ENCODE measurements around the gene HIVEP3.

Gene HIVEP3

DNA sequence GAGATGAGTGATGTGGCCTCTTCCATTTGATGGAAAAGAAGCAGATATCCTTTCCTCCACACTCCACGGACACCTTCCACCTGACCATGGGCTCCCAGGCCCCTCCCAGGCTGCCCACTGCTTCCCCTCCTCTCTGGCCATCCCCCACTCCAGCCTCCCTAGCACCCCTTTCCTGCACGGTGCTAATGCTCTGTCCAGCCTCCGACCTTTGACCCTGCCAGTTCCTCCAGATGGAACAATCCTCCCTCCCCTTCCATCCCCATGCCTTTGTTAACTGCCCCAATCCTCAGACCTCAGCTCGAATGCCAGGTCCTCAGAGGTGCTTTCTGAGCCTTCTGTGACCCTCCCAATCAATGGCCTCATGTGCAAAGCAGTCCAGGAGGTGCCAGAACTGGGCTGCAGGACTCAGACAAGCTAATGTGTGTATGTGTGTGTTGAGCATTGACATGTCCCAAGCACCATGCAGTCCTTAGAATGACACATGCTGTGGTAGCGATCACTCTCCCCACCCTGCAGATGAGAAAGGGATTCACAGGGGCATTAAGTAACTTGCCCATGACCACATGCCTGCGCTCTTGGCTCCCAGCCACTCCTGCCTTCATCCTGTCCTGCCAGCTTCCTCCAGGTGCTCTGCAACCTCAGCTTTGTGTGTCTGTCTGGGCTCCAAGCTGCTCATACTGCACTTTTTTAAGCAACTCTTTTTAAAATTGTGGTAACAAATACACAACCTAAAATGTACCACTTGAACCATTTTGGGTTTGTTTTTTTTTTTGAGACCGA, 370.8 kb downstream of the HIVEP3 start:
- Histone ChIP-seq H3K27me3 (replicated peaks; ENCODE audit: insufficient read depth, low read length) (no peaks in the 10 kb centered on the region), H3K4me1 (ENCODE audit: low read length) (no peaks in the 10 kb centered on the region)
- TF ChIP-seq EZH2phosphoT487 (IDR thresholded peaks at IDR 0.05; ENCODE audit: low read length): no peak
- TF ChIP-seq, protein P1, sequence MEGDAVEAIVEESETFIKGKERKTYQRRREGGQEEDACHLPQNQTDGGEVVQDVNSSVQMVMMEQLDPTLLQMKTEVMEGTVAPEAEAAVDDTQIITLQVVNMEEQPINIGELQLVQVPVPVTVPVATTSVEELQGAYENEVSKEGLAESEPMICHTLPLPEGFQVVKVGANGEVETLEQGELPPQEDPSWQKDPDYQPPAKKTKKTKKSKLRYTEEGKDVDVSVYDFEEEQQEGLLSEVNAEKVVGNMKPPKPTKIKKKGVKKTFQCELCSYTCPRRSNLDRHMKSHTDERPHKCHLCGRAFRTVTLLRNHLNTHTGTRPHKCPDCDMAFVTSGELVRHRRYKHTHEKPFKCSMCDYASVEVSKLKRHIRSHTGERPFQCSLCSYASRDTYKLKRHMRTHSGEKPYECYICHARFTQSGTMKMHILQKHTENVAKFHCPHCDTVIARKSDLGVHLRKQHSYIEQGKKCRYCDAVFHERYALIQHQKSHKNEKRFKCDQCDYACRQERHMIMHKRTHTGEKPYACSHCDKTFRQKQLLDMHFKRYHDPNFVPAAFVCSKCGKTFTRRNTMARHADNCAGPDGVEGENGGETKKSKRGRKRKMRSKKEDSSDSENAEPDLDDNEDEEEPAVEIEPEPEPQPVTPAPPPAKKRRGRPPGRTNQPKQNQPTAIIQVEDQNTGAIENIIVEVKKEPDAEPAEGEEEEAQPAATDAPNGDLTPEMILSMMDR (IDR thresholded peaks at IDR 0.05; ENCODE audit: low read length): no peak

DNA sequence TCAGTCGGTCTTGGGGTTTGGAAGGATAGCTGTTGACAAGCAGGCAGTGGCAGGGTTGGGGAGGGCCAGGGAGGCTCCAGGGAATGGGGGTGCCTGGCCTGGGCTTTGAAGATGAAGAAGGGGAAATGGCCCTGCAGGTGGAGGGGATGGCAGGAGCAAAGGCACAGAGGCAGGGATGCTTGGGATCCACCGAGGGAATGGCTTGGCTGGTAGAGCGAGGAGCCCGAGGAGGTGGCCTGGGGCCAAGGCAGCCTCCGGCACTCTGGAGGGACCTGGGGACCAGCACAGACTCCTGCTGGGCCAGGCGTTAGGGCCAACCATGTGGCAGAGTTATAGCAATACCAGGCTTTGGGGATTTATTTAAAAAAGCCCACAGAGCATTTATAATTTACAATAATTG, 371.4 kb downstream of the HIVEP3 start:
- DNase-seq: no peak
- Histone ChIP-seq H3K4me1 (ENCODE audit: low read length) (no peaks in the 10 kb centered on the region), H3F3A (ENCODE audit: insufficient read depth, low read length) (no peaks in the 10 kb centered on the region), H4K20me1 (ENCODE audit: insufficient read depth, low read length) (no peaks in the 10 kb centered on the region), H3K36me3 (replicated peaks; ENCODE audit: insufficient read depth, low read length) (no peaks in the 10 kb centered on the region), H3K4me3 (ENCODE audit: low read length) (no peak overlapping the region), H3K9me3 (replicated peaks; ENCODE audit: insufficient read depth, low read length) (no peaks in the 10 kb centered on the region), H3K79me2 (ENCODE audit: low read length) (no peaks in the 10 kb centered on the region), H3K4me2 (ENCODE audit: low read depth, low read length) (no peak overlapping the region), H3K27me3 (replicated peaks; ENCODE audit: insufficient read depth, low read length) (no peaks in the 10 kb centered on the region), H3K9me2 (replicated peaks; ENCODE audit: insufficient read depth, low read length) (no peaks in the 10 kb centered on the region), H2AFZ (ENCODE audit: low read length) (no peak overlapping the region), H3K27ac (ENCODE audit: low read length) (no peak overlapping the region), H3K9ac (ENCODE audit: low read length) (no peak overlapping the region)
- TF ChIP-seq, protein P1 (IDR thresholded peaks at IDR 0.05; ENCODE audit: low read length): no peak
- TF ChIP-seq EZH2 (optimal IDR thresholded peaks at IDR 0.05; ENCODE audit: low read depth, low read length) (no peak), EZH2phosphoT487 (IDR thresholded peaks at IDR 0.05; ENCODE audit: low read length) (no peak)

More for the DNA sequence above, 370.8 kb downstream of the HIVEP3 start:
- DNase-seq: no peak
- Histone ChIP-seq H3K4me2 (ENCODE audit: low read depth, low read length) (no peak overlapping the region), H3K9ac (ENCODE audit: low read length) (no peak overlapping the region), H3K9me2 (replicated peaks; ENCODE audit: insufficient read depth, low read length) (no peaks in the 10 kb centered on the region), H4K20me1 (ENCODE audit: insufficient read depth, low read length) (no peaks in the 10 kb centered on the region), H3K9me3 (replicated peaks; ENCODE audit: insufficient read depth, low read length) (no peaks in the 10 kb centered on the region), H3F3A (ENCODE audit: insufficient read depth, low read length) (no peaks in the 10 kb centered on the region), H3K79me2 (ENCODE audit: low read length) (no peaks in the 10 kb centered on the region), H3K36me3 (replicated peaks; ENCODE audit: insufficient read depth, low read length) (no peaks in the 10 kb centered on the region), H3K4me3 (ENCODE audit: low read length) (no peak overlapping the region), H3K27ac (ENCODE audit: low read length) (no peak overlapping the region), H2AFZ (ENCODE audit: low read length) (no peak overlapping the region)

DNA sequence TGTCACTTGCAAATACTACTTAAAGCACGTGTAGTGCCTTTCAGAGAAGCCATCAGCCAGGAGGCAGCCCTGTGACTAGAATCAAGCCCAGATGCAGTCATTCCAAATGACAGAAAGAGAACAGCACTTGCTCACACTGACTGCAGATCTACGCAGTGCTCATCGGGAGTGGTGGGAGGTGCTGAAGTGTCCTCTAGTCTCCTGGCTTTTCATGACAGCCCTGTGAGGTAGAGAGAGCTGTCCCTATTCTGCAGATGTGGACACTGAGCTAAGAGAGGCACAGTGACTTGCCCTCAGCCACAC, 371.9 kb downstream of the HIVEP3 start:
- Histone ChIP-seq H3K4me1 (ENCODE audit: low read length) (no peaks in the 10 kb centered on the region), H2AFZ (ENCODE audit: low read length) (no peak overlapping the region), H3K9me2 (replicated peaks; ENCODE audit: insufficient read depth, low read length) (no peaks in the 10 kb centered on the region), H4K20me1 (ENCODE audit: insufficient read depth, low read length) (no peaks in the 10 kb centered on the region), H3K4me3 (ENCODE audit: low read length) (no peak overlapping the region), H3K9ac (ENCODE audit: low read length) (no peak overlapping the region), H3F3A (ENCODE audit: insufficient read depth, low read length) (no peaks in the 10 kb centered on the region), H3K27me3 (replicated peaks; ENCODE audit: insufficient read depth, low read length) (no peaks in the 10 kb centered on the region), H3K27ac (ENCODE audit: low read length) (no peak overlapping the region), H3K79me2 (ENCODE audit: low read length) (no peaks in the 10 kb centered on the region), H3K36me3 (replicated peaks; ENCODE audit: insufficient read depth, low read length) (no peaks in the 10 kb centered on the region), H3K9me3 (replicated peaks; ENCODE audit: insufficient read depth, low read length) (no peaks in the 10 kb centered on the region), H3K4me2 (ENCODE audit: low read depth, low read length) (no peak overlapping the region)
- TF ChIP-seq, protein P1 (IDR thresholded peaks at IDR 0.05; ENCODE audit: low read length): no peak
- no peak for TF ChIP-seq EZH2 (optimal IDR thresholded peaks at IDR 0.05; ENCODE audit: low read depth, low read length)
- no peak for TF ChIP-seq EZH2phosphoT487 (IDR thresholded peaks at IDR 0.05; ENCODE audit: low read length)
- DNase-seq: no peak
